K562 treated with DMSO at 1 percent for 12 hours (cell line): ENCODE results near the gene KDM1A. TPM values are rescaled to one million over a fixed set of nuclear protein-coding genes. Genes with fewer than 3 reads are reported as not detected.

Experiments
- total RNA-seq: library from RNA; unstranded; fragments of 300-600 nt; gene quantifications from 2 replicates; pipeline ENCODE4 v1.2.3, GENCODE V29; 2022; ENCODE audit not compliant: insufficient read depth

Gene KDM1A
- total RNA-seq, result 122 and 176 TPM in 2 replicates

DNA sequence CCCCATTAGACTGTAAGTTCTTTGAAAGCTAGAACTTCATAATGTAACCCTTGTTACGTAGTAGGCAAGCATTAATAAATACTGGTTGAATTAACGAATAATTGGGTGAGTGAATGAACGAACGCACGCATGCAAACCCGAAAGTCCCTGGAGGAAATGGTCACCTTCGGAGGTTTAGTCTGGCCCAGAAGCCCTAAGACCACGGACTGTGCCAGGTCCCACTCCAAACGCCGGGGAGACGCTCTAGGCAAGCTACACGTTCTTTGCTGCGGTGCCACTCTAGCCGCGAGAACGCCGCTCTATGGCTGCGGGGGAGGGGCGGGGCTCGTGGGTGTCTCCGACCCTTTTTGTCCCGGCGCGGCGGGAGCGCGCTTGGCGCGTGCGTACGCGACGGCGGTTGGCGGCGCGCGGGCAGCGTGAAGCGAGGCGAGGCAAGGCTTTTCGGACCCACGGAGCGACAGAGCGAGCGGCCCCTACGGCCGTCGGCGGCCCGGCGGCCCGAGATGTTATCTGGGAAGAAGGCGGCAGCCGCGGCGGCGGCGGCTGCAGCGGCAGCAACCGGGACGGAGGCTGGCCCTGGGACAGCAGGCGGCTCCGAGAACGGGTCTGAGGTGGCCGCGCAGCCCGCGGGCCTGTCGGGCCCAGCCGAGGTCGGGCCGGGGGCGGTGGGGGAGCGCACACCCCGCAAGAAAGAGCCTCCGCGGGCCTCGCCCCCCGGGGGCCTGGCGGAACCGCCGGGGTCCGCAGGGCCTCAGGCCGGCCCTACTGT lies at the start of gene KDM1A:
Gene KDM1A, plus strand, starts transcription at position 375 of the 769 bp plus-strand sequence. Its CDS starts 129 bp downstream, at position 504.

DNA sequence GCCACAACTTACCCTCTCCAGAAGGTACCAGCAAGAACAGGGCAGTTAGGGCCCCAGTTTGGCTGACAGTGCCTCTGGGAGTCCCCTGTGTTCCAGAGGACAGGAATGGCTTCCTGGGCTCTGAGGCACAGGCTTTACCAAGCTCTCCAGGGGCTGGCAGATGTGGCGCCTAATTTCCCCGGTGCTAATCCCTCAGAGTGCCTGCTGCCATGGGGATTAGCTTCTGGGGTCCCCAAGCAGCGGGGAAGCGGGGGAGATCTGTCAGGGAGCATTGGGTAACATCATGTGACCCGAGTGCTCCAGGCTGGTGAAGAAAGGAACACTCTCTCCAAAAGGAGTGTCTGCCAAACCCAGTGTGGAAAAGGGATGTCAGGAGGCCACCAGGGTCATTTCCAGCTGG lies 46.5 kb upstream of the KDM1A start, which contains the start of gene LACTBL1:
Gene LACTBL1, minus strand, starts transcription at position 107 of the 400 bp plus-strand sequence. CDS start 550 bp downstream, outside the sequence.

Other genes starting within 250 kb of the KDM1A start
- gene LACTBL1, start 46.6 kb upstream of the KDM1A start, total RNA-seq, result not detected in 2 replicates
- gene TEX46, start 3.6 kb upstream of the KDM1A start, total RNA-seq, result not detected in 2 replicates
- 3.8 and 19.4 TPM in 2 replicates for gene LUZP1, start 149.4 kb downstream of the KDM1A start, total RNA-seq
- not detected in 2 replicates for gene HTR1D, start 198.0 kb downstream of the KDM1A start, total RNA-seq